HG02840 (cell line): ENCODE data around the gene UPK1A.
"Not testable (repeated sequence)": the region's sequence is repeated elsewhere in the genome, so short reads cannot be mapped to it uniquely, and the experiment has no call there.

Experiments
- ATAC-seq: cut with Tn5 transposase; IDR thresholded peaks from one replicate; pipeline ENCODE4 v1.9.1; 2021; ENCODE audit warnings: mild to moderate bottlenecking, moderate library complexity, moderate number of reproducible peaks; ENCODE audit not compliant: unreplicated experiment, low FRiP score

The UPK1A gene

DNA sequence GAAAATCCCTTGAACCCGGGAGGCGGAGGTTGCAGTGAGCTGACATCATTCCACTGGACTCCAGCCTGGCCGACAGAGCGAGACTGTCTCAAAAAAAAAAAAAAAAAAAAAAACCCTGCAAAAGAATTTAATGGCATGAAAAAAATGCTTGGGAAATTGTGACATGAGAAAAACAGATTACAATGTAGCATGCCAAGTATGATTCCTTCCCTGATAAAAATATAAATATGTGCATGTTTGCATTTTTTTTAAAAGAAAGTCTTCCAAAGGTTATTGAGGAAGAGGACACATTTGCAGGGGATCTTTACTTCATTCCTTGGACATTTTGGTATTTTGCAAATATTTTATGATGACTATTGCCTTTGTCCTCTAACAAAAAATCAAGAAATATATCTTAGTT lies 23.5 kb downstream of the UPK1A start:
- no peak for ATAC-seq

DNA sequence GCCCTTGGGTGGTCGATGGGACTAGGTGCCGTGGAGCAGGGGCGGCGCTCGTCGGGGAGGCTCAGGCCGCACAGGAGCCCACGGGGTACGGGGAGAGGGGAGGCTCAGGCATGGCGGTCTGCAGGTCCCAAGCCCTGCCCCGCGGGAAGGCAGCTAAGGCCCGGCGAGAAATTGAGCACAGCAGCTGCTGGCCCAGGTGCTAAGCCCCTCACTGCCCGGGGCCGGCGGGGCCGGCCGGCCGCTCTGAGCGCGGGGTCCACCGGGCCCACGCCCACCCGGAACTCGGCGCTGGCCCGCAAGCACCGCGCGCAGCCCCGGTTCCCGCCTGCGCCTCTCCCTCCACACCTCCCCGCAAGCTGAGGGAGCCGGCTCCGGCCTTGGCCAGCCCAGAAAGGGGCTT lies 24.8 kb downstream of the UPK1A start:
- not testable (repeated sequence) for ATAC-seq

- no peak for ATAC-seq
Measured at GRCh38 chr19:35692010-35692409, 25.7 kb downstream of the UPK1A start.

- ATAC-seq: peak; percentile 11
Measured at GRCh38 chr19:35693422-35693821, 27.1 kb downstream of the UPK1A start.

GRCh38 chr19:35693835-35694599 lies 27.7 kb downstream of the UPK1A start:
- peak; percentile 62 for ATAC-seq

DNA sequence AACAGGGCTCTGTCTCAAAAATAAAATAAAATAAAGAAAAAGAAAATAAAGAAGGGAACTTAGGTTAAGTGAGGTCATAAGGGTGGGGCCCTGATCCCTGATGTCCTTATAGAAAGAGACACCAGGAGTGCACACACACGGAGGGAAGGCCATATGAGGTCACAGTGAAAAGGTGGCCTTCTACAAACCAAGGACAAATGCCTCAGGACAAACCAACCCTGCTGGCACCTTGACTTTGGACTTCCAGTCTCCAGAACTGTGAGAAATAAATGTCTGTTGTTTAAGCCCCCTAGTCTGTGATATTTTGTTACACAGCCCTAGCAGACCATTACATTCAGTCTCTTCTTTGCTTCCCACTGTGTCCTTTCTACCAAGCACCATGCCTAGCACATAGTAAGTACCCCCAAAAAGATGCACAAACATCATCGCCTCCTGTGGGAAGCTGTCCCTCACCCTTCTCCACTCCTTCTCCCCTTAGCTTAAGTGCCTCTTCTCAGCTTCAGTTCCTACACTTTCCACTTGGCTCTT lies 29.6 kb downstream of the UPK1A start:
- no peak for ATAC-seq

DNA sequence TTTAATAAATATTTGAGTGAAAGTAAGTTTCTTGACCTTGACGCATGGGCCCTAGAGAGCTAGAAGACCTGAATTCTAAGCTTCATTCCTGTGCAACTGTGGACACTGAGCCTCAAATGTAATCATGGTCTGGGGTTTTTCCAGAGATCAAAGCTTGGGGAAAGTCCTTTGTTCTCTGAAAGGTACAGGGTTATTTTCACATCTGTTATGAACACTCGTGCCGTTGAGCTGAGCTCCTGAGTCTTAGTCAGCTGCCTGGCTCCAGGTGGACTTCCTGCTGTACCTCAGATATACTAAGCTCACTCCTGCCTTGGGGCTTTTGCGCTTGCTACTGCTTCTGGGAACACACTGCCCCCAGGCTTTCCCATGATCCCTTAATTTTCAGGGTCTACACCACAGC lies 30.5 kb downstream of the UPK1A start:
- no peak for ATAC-seq

DNA sequence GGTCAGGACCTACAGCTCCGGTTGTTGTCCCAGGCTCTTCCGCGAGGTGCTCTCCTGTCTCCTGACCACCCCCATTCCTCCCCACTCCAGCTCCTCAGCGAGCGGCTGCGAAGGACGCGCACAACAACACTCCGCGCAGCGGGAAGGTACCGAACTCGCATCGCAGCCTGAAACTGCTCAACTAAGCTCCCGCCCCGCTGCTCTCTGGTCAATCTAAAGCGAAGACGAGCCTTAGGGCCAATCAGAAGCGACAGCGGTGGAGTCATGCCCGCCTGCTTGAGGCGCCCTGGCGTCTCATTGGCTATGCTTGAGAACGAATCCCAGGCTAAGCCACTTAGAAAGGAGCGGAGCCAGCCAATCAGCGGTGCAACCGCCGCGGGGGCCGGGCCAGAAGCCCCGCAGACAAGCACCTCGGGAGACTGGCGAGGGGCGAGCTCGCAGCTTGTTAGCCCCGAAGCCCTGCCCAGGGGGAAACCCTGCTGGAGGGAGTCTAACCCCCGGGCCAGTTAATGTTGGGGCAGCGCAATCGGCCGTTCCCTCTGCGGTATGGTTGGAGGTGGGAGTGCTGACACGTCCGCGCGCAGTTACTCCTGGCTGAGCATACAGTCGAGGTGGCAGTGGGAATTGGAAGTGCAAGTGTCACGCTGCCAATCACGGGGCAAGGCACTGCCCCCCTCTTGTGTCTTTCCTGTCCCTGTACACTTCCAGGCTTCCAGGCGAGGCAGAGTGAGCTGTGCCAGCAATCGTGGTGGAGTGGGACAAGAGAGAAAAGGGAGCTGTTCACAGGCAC lies 36.1 kb downstream of the UPK1A start:
- ATAC-seq: peak; percentile 93

DNA sequence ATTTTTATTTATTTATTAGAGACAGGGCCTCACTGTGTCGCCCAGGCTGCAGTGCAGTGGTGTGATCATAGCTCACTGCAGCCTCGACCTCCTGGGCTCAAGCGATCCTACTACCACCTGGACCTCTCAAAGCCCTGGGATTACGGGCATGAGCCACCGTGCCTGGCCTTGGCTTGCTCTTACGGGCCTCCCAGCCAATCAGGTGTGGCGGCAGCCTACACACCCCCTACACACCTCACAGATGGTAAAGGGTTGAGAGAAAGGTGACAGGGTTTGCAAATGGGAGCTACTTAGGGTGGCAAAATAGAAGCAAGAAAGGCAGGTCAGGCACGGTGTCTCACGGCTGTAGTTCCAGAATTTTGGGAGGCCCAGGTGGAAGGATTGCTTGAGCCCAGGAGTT lies 37.0 kb downstream of the UPK1A start:
- no peak for ATAC-seq

DNA sequence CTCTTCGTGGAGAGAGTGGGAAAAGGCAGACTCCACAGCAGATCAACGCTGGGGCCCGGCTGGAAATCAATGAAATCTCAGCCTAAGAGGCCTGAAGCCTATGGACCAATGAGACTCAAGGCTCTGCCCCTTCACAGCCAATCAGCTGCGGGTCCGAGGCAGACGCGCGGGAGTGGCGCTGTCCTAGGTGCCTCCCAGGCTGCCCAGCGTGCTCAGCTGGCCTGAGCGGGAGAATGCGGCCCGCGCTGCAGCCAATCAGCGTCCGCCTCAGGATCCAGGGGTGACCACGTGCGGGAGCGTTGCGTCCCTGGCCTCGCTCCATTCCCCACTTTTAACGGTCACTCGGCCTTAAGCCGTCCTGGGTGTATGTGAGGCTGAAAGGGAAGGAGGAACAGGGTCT lies 37.9 kb downstream of the UPK1A start, which contains the start of gene ZBTB32:
Gene ZBTB32, plus strand, starts transcription at position 341 of the 400 bp plus-strand sequence. CDS start 10,069 bp downstream, outside the sequence.
- no peak for ATAC-seq

GRCh38 chr19:35708391-35708790 lies 42.1 kb downstream of the UPK1A start:
- no peak for ATAC-seq

GRCh38 chr19:35710784-35711723 lies 44.7 kb downstream of the UPK1A start:
- peak; percentile 33 for ATAC-seq

GRCh38 chr19:35712567-35713505 lies 46.5 kb downstream of the UPK1A start:
- no peak for ATAC-seq

- no peak for ATAC-seq
Measured at GRCh38 chr19:35713506-35713850, 47.2 kb downstream of the UPK1A start.

- ATAC-seq: no peak
Measured at GRCh38 chr19:35713904-35714495, 47.7 kb downstream of the UPK1A start.

- no peak for ATAC-seq
Measured at GRCh38 chr19:35714601-35715354, 48.5 kb downstream of the UPK1A start.

GRCh38 chr19:35715355-35715809 lies 49.1 kb downstream of the UPK1A start:
- ATAC-seq: no peak
